ENCODE measurements around the gene MAPK9.
A peak's percentile ranks its signal among the peaks of the same experiment; 100 is the strongest.

MAPK9 gene

GRCh38 chr5:180324601-180324950 is 32.7 kb upstream of the MAPK9 start:
- Histone ChIP-seq H3K9ac (ENCODE audit: low read length in 2 of 2) (no peak overlapping the region), H3K27ac (ENCODE audit: low read length) (no peak overlapping the region), H3K4me3 (ENCODE audit: low read length in 2 of 2) (no peak overlapping the region), H3K9me3 (ENCODE audit: control insufficient read depth in 2 of 2, low read length in 2 of 2) (no peaks in the 10 kb centered on the region), H3K27me3 (ENCODE audit: control insufficient read depth in 1 of 2, insufficient read depth in 2 of 2, low read length in 2 of 2) (no peaks in the 10 kb centered on the region), H3K36me3 (ENCODE audit: control insufficient read depth in 2 of 2, insufficient read depth in 2 of 2, low read length in 2 of 2) (peaks cover 2 to 3% of the 10 kb centered on the region in 2 donors), H3K4me1 (ENCODE audit: control insufficient read depth, insufficient read depth, low read length) (no peaks in the 10 kb centered on the region)

GRCh38 chr5:180323941-180324600 is 32.2 kb upstream of the MAPK9 start:
- H3K4me1 ChIP-seq (ENCODE audit: control insufficient read depth, insufficient read depth, low read length): no peaks in the 10 kb centered on the region
- peaks cover 0 to 3% of the 10 kb centered on the region in 2 donors for H3K36me3 ChIP-seq (ENCODE audit: control insufficient read depth in 2 of 2, insufficient read depth in 2 of 2, low read length in 2 of 2)
- H3K27ac ChIP-seq (ENCODE audit: low read length): no peak overlapping the region
- H3K27me3 ChIP-seq (ENCODE audit: control insufficient read depth in 1 of 2, insufficient read depth in 2 of 2, low read length in 2 of 2): no peaks in the 10 kb centered on the region
- H3K9ac ChIP-seq (ENCODE audit: low read length in 2 of 2): no peak overlapping the region
- H3K9me3 ChIP-seq (ENCODE audit: control insufficient read depth in 2 of 2, low read length in 2 of 2): no peaks in the 10 kb centered on the region
- H3K4me3 ChIP-seq (ENCODE audit: low read length in 2 of 2): no peak overlapping the region

GRCh38 chr5:180323160-180323559 is 31.3 kb upstream of the MAPK9 start:
- no peaks in the 10 kb centered on the region for H3K27me3 ChIP-seq (ENCODE audit: control insufficient read depth in 1 of 2, insufficient read depth in 2 of 2, low read length in 2 of 2)
- no peaks in the 10 kb centered on the region for H3K4me1 ChIP-seq (ENCODE audit: control insufficient read depth, insufficient read depth, low read length)
- H3K4me3 ChIP-seq (ENCODE audit: low read length in 2 of 2): no peak overlapping the region
- no peak overlapping the region for H3K9ac ChIP-seq (ENCODE audit: low read length in 2 of 2)
- no peaks in the 10 kb centered on the region for H3K9me3 ChIP-seq (ENCODE audit: control insufficient read depth in 2 of 2, low read length in 2 of 2)
- peaks cover 0 to 3% of the 10 kb centered on the region in 2 donors for H3K36me3 ChIP-seq (ENCODE audit: control insufficient read depth in 2 of 2, insufficient read depth in 2 of 2, low read length in 2 of 2)
- no peak overlapping the region for H3K27ac ChIP-seq (ENCODE audit: low read length)

GRCh38 chr5:180318456-180319089 is 26.7 kb upstream of the MAPK9 start:
- no peaks in the 10 kb centered on the region for H3K4me1 ChIP-seq (ENCODE audit: control insufficient read depth, insufficient read depth, low read length)
- no peaks in the 10 kb centered on the region for H3K27me3 ChIP-seq (ENCODE audit: control insufficient read depth in 1 of 2, insufficient read depth in 2 of 2, low read length in 2 of 2)
- H3K9ac ChIP-seq (ENCODE audit: low read length in 2 of 2): no peak overlapping the region
- H3K36me3 ChIP-seq (ENCODE audit: control insufficient read depth in 2 of 2, insufficient read depth in 2 of 2, low read length in 2 of 2): peaks cover 0 to 3% of the 10 kb centered on the region in 2 donors
- no peak overlapping the region for H3K4me3 ChIP-seq (ENCODE audit: low read length in 2 of 2)
- no peak overlapping the region for H3K27ac ChIP-seq (ENCODE audit: low read length)
- H3K9me3 ChIP-seq (ENCODE audit: control insufficient read depth in 2 of 2, low read length in 2 of 2): no peaks in the 10 kb centered on the region

DNA sequence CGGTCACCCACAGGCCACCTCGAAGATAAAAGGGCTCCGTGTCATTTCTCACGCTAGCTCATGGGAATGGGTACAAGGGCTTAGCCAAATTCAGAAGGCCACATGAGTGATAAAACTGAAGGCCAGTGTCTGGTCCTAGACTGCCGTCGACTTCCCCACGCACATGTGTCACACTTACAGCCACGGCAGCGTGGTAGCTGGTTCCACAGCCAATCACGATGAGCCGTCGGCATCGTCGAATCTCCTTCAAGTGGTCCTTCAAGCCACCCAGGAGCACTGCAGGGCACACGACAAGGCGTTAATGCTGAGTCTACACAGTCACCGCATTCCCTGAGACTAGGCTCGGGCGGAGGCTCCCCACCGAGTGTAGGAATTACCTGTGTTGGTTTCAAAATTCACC is 24.7 kb upstream of the MAPK9 start:
- Histone ChIP-seq H3K4me3 (ENCODE audit: low read length in 2 of 2) (no peak overlapping the region), H3K9ac (ENCODE audit: low read length in 2 of 2) (no peak overlapping the region), H3K4me1 (ENCODE audit: control insufficient read depth, insufficient read depth, low read length) (no peaks in the 10 kb centered on the region), H3K27ac (ENCODE audit: low read length) (no peak overlapping the region), H3K9me3 (ENCODE audit: control insufficient read depth in 2 of 2, low read length in 2 of 2) (no peaks in the 10 kb centered on the region), H3K27me3 (ENCODE audit: control insufficient read depth in 1 of 2, insufficient read depth in 2 of 2, low read length in 2 of 2) (no peaks in the 10 kb centered on the region), H3K36me3 (ENCODE audit: control insufficient read depth in 2 of 2, insufficient read depth in 2 of 2, low read length in 2 of 2) (peaks cover 0 to 2% of the 10 kb centered on the region in 2 donors)

GRCh38 chr5:180315762-180316212 is 23.9 kb upstream of the MAPK9 start:
- no peak overlapping the region for H3K4me3 ChIP-seq (ENCODE audit: low read length in 2 of 2)
- no peaks in the 10 kb centered on the region for H3K9me3 ChIP-seq (ENCODE audit: control insufficient read depth in 2 of 2, low read length in 2 of 2)
- H3K36me3 ChIP-seq (ENCODE audit: control insufficient read depth in 2 of 2, insufficient read depth in 2 of 2, low read length in 2 of 2): peaks cover 0 to 2% of the 10 kb centered on the region in 2 donors
- H3K27me3 ChIP-seq (ENCODE audit: control insufficient read depth in 1 of 2, insufficient read depth in 2 of 2, low read length in 2 of 2): no peaks in the 10 kb centered on the region
- no peaks in the 10 kb centered on the region for H3K4me1 ChIP-seq (ENCODE audit: control insufficient read depth, insufficient read depth, low read length)
- no peak overlapping the region for H3K9ac ChIP-seq (ENCODE audit: low read length in 2 of 2)
- H3K27ac ChIP-seq (ENCODE audit: low read length): no peak overlapping the region

GRCh38 chr5:180313677-180314505 is 22.0 kb upstream of the MAPK9 start:
- Histone ChIP-seq H3K9ac (ENCODE audit: low read length in 2 of 2) (peak overlapping the region in 1 of 2 donors; percentile 62), H3K27ac (ENCODE audit: low read length) (peak overlapping the region; percentile 41), H3K4me3 (ENCODE audit: low read length in 2 of 2) (peak overlapping the region in 1 of 2 donors; percentile 63), H3K9me3 (ENCODE audit: control insufficient read depth in 2 of 2, low read length in 2 of 2) (no peaks in the 10 kb centered on the region), H3K27me3 (ENCODE audit: control insufficient read depth in 1 of 2, insufficient read depth in 2 of 2, low read length in 2 of 2) (no peaks in the 10 kb centered on the region), H3K4me1 (ENCODE audit: control insufficient read depth, insufficient read depth, low read length) (no peaks in the 10 kb centered on the region), H3K36me3 (ENCODE audit: control insufficient read depth in 2 of 2, insufficient read depth in 2 of 2, low read length in 2 of 2) (peaks cover 0 to 2% of the 10 kb centered on the region in 2 donors)

DNA sequence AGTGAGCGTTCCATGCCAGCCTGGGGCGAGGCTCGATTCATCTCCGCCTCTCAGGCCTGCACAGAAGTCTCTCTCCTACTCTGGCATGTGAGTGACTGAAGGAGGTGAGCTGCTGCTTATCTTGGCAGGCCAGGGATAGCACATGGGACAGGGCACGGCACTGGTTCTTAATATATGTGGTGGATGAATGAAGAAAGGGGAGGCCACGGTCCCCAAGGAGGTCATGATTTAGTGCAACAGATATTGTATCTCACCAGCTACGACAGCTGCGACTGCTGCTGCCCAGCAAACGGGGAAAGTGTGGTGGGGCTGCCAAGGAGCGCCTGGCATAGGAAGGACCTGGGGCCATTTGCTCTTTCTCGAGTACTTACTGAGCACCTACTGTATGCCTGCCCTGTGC is 19.3 kb upstream of the MAPK9 start:
- H3K9me3 ChIP-seq (ENCODE audit: control insufficient read depth in 2 of 2, low read length in 2 of 2): no peaks in the 10 kb centered on the region
- H3K9ac ChIP-seq (ENCODE audit: low read length in 2 of 2): no peak overlapping the region
- H3K4me1 ChIP-seq (ENCODE audit: control insufficient read depth, insufficient read depth, low read length): no peaks in the 10 kb centered on the region
- no peaks in the 10 kb centered on the region for H3K27me3 ChIP-seq (ENCODE audit: control insufficient read depth in 1 of 2, insufficient read depth in 2 of 2, low read length in 2 of 2)
- H3K4me3 ChIP-seq (ENCODE audit: low read length in 2 of 2): no peak overlapping the region
- H3K36me3 ChIP-seq (ENCODE audit: control insufficient read depth in 2 of 2, insufficient read depth in 2 of 2, low read length in 2 of 2): peaks cover 0 to 2% of the 10 kb centered on the region in 2 donors
- H3K27ac ChIP-seq (ENCODE audit: low read length): no peak overlapping the region

- Histone ChIP-seq H3K9me3 (ENCODE audit: control insufficient read depth in 2 of 2, low read length in 2 of 2) (no peaks in the 10 kb centered on the region), H3K27me3 (ENCODE audit: control insufficient read depth in 1 of 2, insufficient read depth in 2 of 2, low read length in 2 of 2) (no peaks in the 10 kb centered on the region), H3K4me1 (ENCODE audit: control insufficient read depth, insufficient read depth, low read length) (no peaks in the 10 kb centered on the region), H3K9ac (ENCODE audit: low read length in 2 of 2) (no peak overlapping the region), H3K4me3 (ENCODE audit: low read length in 2 of 2) (no peak overlapping the region), H3K27ac (ENCODE audit: low read length) (no peak overlapping the region), H3K36me3 (ENCODE audit: control insufficient read depth in 2 of 2, insufficient read depth in 2 of 2, low read length in 2 of 2) (peaks cover 0 to 5% of the 10 kb centered on the region in 2 donors)
Observed at GRCh38 chr5:180306796-180307195, 14.9 kb upstream of the MAPK9 start.

DNA sequence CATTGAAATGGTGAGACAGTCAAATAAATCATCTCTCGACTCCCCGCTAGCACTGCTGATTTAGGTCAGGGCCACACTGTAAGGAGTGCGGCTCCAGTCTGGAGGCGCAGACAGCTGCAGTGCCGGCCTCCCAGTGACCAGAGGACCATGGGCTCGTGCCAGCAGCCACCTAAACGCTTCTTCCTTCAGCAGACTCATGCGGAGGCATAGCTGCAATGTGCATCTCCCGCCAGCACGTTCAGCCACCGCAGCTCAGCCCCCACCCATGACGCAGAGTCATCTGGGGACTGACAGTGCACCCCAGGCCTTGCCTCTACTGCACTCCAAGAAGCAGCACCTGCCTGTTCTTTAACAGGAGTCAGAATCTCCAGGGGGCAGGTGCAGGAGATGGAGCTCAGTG is 13.6 kb upstream of the MAPK9 start:
- Histone ChIP-seq H3K9me3 (ENCODE audit: control insufficient read depth in 2 of 2, low read length in 2 of 2) (no peaks in the 10 kb centered on the region), H3K9ac (ENCODE audit: low read length in 2 of 2) (no peak overlapping the region), H3K36me3 (ENCODE audit: control insufficient read depth in 2 of 2, insufficient read depth in 2 of 2, low read length in 2 of 2) (peaks cover 0 to 5% of the 10 kb centered on the region in 2 donors), H3K27ac (ENCODE audit: low read length) (no peak overlapping the region), H3K4me1 (ENCODE audit: control insufficient read depth, insufficient read depth, low read length) (no peaks in the 10 kb centered on the region), H3K27me3 (ENCODE audit: control insufficient read depth in 1 of 2, insufficient read depth in 2 of 2, low read length in 2 of 2) (no peaks in the 10 kb centered on the region), H3K4me3 (ENCODE audit: low read length in 2 of 2) (no peak overlapping the region)

Data from stomach smooth muscle (tissue), 2 donors.